HG03060 (cell line): ENCODE measurements around the gene MICAL3.
"Not testable (repeated sequence)": the region's sequence is repeated elsewhere in the genome, so short reads cannot be mapped to it uniquely, and the experiment has no call there.

ENCODE experiments used
- ATAC-seq: cut with Tn5 transposase; IDR thresholded peaks from one replicate; pipeline ENCODE4 v1.9.1; 2021; ENCODE audit warnings: low read depth, moderate number of reproducible peaks; ENCODE audit not compliant: unreplicated experiment

MICAL3 gene

GRCh38 chr22:18001894-18002315 lies 22.5 kb downstream of the MICAL3 start:
- not testable (repeated sequence) for ATAC-seq

GRCh38 chr22:18001040-18001893 lies 23.1 kb downstream of the MICAL3 start:
- no peak for ATAC-seq

GRCh38 chr22:18000441-18001039 lies 23.8 kb downstream of the MICAL3 start:
- no peak for ATAC-seq

- ATAC-seq, result no peak
Observed at GRCh38 chr22:17999851-18000250, 24.5 kb downstream of the MICAL3 start.

DNA sequence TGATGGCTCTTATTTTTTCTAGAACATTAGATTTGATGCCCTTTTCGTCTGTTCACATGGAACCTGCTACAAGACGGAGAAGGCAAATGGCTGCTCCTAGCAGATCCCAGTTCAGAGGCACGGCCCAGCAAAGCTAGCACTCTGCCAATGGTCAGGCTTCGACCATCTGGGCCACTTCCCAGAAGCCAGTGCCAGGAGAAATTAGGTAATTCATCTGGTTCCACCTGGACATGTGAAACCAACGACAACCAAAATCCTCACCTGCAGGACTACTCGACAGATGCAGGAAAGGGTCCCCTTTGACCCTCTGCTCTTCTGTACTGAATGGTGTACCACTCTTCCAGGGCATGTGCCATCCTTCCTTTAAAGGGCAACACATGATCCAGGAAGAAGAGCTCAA lies 25.4 kb downstream of the MICAL3 start:
- ATAC-seq, result no peak

DNA sequence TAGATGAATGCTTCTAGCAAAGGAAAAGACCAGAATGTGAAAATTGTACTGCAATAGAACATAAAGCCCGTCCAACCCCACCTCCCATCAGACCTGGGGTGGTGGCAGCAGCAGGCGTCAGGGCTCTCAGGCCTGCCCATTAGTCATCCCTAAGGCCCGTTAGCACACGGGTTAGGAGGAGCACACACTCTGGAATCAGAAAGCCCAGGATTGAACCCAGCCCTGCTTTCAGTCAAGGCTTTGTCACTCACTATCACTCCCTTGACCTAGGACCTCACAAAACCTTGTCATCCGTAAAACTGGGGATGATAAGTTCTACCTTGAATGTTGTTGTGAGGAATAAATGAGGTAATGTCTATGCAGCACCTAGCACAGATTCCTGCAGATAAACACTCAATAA lies 26.9 kb downstream of the MICAL3 start:
- ATAC-seq, result no peak

DNA sequence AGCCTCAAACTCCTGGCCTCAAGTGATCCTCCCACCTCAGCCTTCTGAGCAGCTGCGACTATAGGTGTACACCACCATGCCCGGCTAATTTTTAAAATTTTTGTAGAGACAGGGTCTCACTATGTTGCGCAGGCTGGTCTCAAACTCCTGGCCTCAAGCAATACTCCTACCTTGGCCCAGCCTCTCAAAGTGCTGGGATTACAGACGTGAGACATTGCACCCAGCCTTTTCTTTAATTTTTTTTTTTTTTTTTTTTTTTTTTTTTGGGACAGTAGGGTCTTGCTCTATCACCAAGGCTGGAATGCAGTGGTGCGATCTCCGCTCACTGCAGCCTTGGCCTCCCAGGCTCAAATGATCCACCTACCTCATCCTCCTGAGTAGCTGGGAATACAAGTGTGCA lies 29.1 kb downstream of the MICAL3 start:
- ATAC-seq, result not testable (repeated sequence)

GRCh38 chr22:17994424-17995108 lies 29.8 kb downstream of the MICAL3 start:
- no peak for ATAC-seq

DNA sequence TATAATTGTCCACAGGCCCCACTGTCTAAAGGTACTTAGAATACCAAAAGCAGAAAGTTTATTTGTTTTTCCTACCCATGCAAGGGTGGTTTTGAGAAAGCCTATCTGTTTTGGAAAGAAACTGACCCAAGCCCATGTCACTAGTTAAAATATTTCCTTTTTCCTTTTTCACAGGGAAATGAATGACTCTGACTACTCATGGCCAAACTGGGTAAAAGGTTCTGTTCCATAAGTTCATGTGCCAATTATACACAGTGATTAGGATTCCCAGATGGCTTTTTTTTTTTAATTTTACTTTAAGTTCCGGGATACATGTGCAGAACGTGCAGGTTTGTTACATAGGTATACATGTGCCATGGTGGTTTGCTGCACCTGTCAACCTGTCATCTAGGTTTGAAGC lies 31.4 kb downstream of the MICAL3 start:
- ATAC-seq, result not testable (repeated sequence)

DNA sequence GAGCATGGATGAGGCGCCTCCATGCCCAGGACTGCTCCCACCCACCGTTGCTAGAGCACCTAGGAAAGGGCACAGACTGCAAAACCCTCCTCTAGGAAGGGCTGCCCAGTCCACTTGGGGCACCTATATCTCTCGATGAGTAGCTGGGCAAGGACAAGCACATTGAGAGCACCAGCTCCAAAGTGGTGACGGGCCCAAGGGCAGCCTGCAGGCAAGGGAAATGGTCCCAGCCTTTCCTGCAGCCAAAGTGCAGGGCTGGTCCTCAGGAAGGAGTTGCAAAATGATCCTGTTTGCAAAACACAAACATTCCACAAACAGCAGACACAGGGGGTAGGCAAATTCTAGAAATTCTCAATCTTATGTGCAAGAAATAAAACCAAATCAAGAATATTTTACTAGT lies 32.4 kb downstream of the MICAL3 start:
- ATAC-seq, result not testable (repeated sequence)

DNA sequence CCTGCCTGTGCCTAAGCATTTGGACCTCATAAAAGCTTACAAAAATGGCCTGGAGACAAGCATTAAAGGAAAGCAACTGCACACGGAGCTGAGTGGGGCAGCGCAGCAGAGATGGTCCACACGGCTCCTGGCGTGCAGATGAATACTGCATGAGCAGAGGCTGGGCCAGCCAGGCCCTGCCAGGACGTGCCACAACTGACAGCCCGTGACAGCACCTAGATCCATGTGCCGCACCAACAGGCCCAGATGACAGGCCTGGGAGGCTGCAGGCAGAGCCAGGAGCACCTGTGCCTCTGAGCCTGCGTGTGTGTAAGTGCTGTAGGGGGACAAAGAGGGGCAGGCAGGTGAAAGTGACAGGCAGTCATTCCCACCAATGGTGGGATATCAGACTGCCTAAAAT lies 33.4 kb downstream of the MICAL3 start:
- ATAC-seq, result no peak

- ATAC-seq, result no peak
Observed at GRCh38 chr22:17990147-17990546, 34.2 kb downstream of the MICAL3 start.

DNA sequence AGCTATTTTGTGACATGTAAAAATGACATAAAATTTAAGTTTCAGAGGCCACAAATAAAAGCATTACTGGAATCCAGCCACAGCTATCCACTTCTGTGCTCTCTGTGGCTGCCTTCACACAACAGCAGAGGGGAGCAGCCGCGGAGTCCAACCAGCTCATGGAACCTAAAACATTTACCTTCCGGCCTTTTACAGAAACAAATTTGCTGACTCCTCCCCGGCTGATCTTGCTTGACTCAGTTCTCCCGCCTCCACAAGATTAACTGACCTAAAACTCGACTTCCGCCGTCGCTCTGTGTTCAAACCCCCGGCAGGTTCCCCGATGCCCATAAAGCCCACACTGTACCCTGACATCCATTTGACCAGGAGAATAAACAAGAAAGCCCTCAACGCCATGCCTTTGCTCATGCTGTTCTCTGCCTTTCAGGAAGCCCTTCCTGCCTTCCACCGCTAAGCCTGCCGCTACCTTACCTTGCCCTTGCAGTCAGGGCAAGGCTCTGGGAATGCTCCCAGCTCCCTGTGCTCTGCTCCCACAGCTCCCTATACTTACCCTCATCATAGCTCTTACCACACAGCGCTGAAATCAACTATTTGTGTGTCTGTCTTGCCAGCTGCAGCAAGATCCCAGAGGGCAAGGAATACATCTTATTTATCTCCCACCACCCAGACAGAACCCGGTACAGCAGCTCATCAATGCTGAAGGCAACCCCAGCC lies 35.4 kb downstream of the MICAL3 start:
- no peak for ATAC-seq

- no peak for ATAC-seq
Observed at GRCh38 chr22:17985606-17986005, 38.8 kb downstream of the MICAL3 start.

DNA sequence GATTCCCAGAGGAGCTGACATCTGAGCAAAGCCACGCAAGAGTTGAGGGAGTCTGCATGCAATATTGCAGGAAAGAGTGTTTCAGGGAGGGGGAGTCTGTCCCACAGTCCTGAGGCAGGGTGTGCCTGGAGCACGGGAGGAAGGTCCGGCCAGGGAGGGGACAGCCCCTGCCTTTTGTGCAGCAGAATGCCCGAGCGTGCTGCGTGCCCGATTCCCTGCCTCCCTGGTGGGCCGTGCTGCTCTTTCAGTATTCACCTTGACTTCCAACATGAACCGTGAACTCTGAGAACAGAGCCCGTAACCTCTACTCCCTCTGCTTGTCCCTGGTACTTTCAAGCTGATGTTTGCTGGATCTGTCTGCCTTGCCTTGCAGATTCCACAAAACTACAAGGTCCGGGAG lies 39.3 kb downstream of the MICAL3 start:
- not testable (repeated sequence) for ATAC-seq

DNA sequence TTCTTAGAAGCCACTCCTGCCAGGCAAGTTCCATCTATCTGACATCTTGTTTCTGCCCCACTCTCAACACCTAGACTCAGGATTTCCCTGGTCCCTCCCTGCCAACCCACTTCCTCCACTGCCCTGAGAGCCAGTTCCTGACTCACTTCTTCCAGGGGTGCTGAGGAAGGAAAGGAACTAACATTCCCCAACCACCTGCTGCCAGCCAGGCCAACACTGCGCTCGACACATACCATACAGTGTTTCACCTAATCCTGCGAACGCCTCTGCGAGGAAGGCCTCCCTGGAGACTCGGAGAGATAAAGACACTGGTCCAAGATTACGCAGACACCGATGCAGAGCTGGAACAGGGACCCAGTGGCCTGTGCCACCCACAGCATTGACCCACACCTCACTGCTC lies 40.2 kb downstream of the MICAL3 start:
- no peak for ATAC-seq

DNA sequence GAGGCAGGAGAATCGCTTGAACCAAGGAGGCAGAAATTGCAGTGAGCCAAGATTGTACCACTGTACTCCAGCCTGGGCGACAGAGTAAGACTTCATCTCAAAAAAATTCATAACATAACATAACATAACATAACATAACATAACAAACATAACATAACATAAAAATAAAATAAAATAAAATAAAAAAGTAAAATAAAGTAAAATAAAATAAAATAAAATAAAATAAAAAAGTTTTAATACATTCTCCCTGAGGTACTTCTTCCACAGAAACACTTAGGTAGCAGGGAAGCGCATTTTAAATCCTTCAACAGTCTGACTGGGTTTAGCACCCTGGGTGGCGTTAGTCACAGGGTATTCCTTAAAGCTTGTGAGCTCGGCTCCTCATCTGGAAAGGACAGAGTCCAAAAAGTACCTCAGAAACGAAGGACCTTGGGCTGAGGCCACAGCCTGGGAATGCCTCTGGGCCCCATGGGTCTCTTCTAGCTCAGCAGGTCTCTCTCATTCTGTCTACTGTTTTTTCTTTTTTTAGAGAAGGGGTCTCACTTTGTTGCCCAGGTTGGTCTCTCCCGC lies 41.7 kb downstream of the MICAL3 start:
- ATAC-seq, result no peak

DNA sequence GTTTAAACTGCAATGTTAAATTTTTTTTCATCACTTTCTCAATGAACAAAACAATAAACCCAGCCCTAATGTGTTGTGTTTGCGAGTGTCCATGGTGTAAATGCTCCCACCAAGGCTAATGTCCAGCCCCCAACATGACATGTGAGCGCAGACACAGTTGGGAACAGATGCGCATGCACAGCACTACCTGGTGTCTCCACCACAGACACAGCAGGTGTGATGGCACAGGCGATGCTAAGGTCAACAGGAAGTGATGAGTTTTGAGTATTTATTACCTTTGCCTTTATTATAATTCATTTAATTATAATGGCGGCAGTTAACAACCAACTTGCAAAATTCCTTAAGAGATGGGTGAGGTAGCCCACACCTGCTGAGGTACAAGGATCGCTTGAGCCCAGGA lies 42.9 kb downstream of the MICAL3 start:
- no peak for ATAC-seq

GRCh38 chr22:17980638-17981051 lies 43.7 kb downstream of the MICAL3 start:
- ATAC-seq, result no peak

DNA sequence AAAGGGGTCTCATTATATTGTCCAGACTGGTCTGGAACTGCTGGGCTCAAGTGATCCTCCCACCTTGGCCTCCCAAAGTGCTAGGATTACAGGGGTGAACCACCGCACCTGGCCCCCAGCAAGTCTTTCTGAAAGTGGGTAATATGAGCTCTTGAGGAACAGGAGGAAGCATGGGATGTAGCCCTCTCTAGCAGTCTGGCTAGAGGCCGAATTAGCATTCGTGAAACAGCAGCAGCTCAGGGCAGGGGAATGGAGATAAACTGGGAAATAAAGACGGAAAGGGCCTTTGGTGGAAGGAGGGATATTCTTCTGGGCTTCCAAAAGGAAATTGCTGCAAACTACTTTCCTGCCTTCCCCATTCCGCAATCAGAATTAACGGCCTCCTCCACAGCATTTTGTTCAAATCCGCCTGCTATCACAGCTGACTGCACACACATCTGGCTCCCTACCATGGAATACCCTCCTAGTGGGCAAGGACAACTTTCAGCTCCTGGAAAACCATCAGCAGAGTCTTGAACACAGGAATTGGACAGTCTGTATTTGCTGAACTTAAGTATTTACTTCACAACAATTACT lies 44.3 kb downstream of the MICAL3 start:
- ATAC-seq, result no peak
